ENCODE measurements around the gene MYH14. TPM values are rescaled to one million over a fixed set of nuclear protein-coding genes. Genes with fewer than 3 reads are reported as not detected.

MYH14 gene
- total RNA-seq, 1 donor from 2014 or later: 113 TPM

DNA sequence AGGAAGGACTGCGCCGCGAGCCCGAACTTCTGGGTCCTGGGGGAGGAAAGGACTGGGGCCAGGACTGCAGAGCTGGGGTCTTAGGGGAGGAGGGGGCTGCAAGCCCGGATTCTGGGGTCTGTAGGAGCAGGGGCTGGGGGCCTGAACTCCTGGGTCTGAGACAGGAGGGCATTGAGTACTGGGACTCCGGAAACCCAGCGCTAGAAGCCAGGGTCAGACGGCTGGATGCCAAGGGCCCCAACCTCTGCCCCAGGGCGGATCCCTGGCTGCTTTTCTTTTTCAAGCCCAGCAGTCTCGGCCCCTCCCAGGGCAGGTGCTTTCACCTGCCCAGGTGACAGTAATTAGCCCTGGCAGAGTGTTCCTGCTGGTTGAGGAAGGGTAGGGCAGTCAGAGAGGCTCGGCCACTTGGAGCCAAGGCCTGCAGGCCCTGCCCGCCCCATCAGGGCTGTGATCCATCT is 2.3 kb downstream of the MYH14 start:
- intact Hi-C loops (cut with DNase I): no loop called here
- Histone ChIP-seq H3K4me3 (peak overlapping the region; percentile 49), H3K27me3 (ENCODE audit: low read depth) (peaks cover 32% of the 10 kb centered on the region), H3K9me3 (no peaks in the 10 kb centered on the region), H3K27ac (peak overlapping the region; percentile 90), H3K36me3 (no peaks in the 10 kb centered on the region), H3K4me1 (peaks cover 21% of the 10 kb centered on the region)
- DNase-seq: peak; percentile 83
- ATAC-seq: peak; percentile 78 to 86
- TF ChIP-seq, protein P1, sequence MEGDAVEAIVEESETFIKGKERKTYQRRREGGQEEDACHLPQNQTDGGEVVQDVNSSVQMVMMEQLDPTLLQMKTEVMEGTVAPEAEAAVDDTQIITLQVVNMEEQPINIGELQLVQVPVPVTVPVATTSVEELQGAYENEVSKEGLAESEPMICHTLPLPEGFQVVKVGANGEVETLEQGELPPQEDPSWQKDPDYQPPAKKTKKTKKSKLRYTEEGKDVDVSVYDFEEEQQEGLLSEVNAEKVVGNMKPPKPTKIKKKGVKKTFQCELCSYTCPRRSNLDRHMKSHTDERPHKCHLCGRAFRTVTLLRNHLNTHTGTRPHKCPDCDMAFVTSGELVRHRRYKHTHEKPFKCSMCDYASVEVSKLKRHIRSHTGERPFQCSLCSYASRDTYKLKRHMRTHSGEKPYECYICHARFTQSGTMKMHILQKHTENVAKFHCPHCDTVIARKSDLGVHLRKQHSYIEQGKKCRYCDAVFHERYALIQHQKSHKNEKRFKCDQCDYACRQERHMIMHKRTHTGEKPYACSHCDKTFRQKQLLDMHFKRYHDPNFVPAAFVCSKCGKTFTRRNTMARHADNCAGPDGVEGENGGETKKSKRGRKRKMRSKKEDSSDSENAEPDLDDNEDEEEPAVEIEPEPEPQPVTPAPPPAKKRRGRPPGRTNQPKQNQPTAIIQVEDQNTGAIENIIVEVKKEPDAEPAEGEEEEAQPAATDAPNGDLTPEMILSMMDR (IDR thresholded peaks at IDR 0.05): peak; percentile 30

DNA sequence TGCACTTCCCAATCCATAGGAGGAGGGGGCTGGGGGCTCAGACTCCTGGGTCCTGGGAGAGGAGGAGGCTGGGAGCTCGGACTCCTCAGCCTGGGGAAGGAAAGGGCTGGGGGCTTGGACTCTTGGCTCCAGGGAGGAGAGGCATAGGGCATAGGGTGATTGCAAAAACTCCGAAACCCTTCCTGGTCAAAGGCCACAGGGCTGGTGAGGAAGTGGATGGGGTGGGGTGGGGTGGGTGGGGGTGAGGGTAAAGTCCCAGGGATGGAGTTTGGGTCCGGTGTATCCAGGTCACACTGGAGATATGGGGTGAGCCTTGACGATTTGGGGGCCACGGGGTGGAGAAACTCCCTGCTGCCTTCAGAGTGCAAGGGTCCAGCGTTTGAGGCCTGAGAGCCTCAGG is 2.8 kb downstream of the MYH14 start:
- Histone ChIP-seq H3K4me1 (peaks cover 21% of the 10 kb centered on the region), H3K4me3 (peak overlapping the region; percentile 49), H3K36me3 (no peaks in the 10 kb centered on the region), H3K9me3 (no peaks in the 10 kb centered on the region), H3K27ac (peak overlapping the region; percentile 90), H3K27me3 (ENCODE audit: low read depth) (peaks cover 32% of the 10 kb centered on the region)
- ATAC-seq (no peak), DNase-seq (no peak)
- intact Hi-C loops (cut with DNase I): no loop called here
- TF ChIP-seq, protein P1 (IDR thresholded peaks at IDR 0.05): no peak

DNA sequence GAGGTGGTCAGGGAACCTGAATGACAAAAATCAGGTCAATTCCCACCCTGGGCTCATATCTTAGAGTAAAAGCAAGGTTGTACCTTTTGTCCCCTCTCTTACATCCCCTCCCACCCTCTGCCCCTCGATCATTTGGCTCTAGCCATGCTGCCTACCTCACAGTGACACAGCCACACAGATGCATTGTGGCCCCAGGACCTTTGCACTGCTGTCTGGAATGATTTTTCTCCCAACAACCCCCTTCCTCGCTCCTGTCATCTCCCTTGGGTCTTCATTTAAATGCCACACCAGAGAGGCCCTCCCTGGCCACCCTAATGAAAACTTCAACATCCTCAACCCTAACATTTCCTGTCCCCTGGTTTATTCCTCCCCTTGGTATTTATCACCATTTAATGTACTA is 4.3 kb downstream of the MYH14 start:
- DNase-seq: no peak
- TF ChIP-seq, protein P1 (IDR thresholded peaks at IDR 0.05): no peak
- Histone ChIP-seq H3K4me3 (no peak overlapping the region), H3K9me3 (no peaks in the 10 kb centered on the region), H3K36me3 (no peaks in the 10 kb centered on the region), H3K27ac (no peak overlapping the region), H3K4me1 (peaks cover 21% of the 10 kb centered on the region), H3K27me3 (ENCODE audit: low read depth) (peaks cover 31% of the 10 kb centered on the region)
- no peak for ATAC-seq
- intact Hi-C loops (cut with DNase I): no loop called here

DNA sequence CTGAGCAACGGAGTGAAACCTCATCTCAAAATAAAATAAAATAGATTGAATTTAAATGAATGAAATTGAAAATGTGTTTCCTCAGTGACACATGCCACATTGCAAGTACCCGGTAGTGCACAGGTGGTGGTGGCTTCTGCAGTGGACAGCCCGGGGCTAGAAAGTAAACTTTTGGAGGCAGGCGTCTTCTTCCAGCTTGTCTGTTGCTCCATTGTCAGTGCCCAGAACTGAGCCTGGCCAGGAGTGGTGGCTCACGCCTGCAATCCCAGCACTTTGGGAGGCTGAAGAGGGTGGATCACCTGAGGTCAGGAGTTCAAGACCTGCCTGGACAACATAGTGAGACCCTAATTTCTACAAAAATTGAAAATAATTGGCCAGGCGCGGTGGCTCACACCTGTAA is 5.7 kb downstream of the MYH14 start:
- H3K4me3 ChIP-seq: no peak overlapping the region
- no peak overlapping the region for H3K27ac ChIP-seq
- ATAC-seq (no peak), DNase-seq (no peak)
- peaks cover 18% of the 10 kb centered on the region for H3K27me3 ChIP-seq (ENCODE audit: low read depth)
- TF ChIP-seq, protein P1 (IDR thresholded peaks at IDR 0.05): no peak
- peaks cover 10% of the 10 kb centered on the region for H3K4me1 ChIP-seq
- no peaks in the 10 kb centered on the region for H3K36me3 ChIP-seq
- H3K9me3 ChIP-seq: no peaks in the 10 kb centered on the region
- intact Hi-C loops (cut with DNase I): no loop called here

DNA sequence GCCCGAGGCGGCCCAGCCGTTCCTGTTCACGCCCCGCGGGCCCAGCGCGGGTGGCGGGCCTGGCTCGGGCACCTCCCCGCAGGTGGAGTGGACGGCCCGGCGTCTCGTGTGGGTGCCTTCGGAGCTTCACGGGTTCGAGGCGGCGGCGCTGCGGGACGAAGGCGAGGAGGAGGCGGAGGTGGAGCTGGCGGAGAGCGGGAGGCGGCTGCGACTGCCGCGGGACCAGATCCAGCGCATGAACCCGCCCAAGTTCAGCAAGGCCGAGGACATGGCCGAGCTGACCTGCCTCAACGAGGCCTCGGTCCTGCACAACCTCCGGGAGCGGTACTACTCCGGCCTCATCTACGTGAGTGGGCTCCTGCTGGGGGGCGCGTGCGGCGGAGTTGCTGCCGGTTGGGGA is 7.0 kb downstream of the MYH14 start:
- H3K27ac ChIP-seq: no peak overlapping the region
- TF ChIP-seq, protein P1 (IDR thresholded peaks at IDR 0.05): no peak
- H3K36me3 ChIP-seq: no peaks in the 10 kb centered on the region
- ATAC-seq: no peak
- H3K4me3 ChIP-seq: no peak overlapping the region
- no peaks in the 10 kb centered on the region for H3K4me1 ChIP-seq
- DNase-seq: no peak
- H3K9me3 ChIP-seq: no peaks in the 10 kb centered on the region
- H3K27me3 ChIP-seq (ENCODE audit: low read depth): peaks cover 6% of the 10 kb centered on the region
- intact Hi-C loops (cut with DNase I): no loop called here

DNA sequence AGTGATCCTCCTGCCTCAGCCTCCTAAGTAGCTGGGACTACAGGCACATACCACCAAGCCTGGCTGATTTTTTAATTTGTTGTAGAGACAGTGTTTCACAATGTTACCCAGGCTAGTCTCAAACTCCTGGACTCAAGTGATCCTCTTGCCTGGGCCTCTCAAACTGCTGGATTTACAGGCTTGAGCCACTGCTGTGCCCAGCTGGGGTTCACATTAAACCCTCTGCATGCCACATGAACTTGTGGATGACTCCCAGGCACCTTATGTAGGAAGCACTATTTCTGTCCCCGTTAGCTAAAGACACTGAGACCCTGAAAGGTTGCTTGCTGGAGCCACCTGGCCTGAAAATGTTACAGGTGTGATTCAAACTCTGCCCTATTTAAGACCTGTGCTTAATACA is 10.5 kb downstream of the MYH14 start:
- peaks cover 3% of the 10 kb centered on the region for H3K27me3 ChIP-seq (ENCODE audit: low read depth)
- DNase-seq (no peak), ATAC-seq (no peak)
- peak overlapping the region; percentile 89 for H3K27ac ChIP-seq
- intact Hi-C loops (cut with DNase I): no loop called here
- TF ChIP-seq, protein P1 (IDR thresholded peaks at IDR 0.05): no peak
- peaks cover 5% of the 10 kb centered on the region for H3K4me1 ChIP-seq
- H3K9me3 ChIP-seq: no peaks in the 10 kb centered on the region
- H3K36me3 ChIP-seq: no peaks in the 10 kb centered on the region
- no peak overlapping the region for H3K4me3 ChIP-seq

Measured in lower lobe of right lung (tissue), 2 donors.